ENCODE results near the gene PRSS50. TPM values are rescaled to one million over a fixed set of nuclear protein-coding genes. Genes with fewer than 3 reads are reported as not detected.

PRSS50 gene
- total RNA-seq, 1 experiment from 2014 or later, result not detected

DNA sequence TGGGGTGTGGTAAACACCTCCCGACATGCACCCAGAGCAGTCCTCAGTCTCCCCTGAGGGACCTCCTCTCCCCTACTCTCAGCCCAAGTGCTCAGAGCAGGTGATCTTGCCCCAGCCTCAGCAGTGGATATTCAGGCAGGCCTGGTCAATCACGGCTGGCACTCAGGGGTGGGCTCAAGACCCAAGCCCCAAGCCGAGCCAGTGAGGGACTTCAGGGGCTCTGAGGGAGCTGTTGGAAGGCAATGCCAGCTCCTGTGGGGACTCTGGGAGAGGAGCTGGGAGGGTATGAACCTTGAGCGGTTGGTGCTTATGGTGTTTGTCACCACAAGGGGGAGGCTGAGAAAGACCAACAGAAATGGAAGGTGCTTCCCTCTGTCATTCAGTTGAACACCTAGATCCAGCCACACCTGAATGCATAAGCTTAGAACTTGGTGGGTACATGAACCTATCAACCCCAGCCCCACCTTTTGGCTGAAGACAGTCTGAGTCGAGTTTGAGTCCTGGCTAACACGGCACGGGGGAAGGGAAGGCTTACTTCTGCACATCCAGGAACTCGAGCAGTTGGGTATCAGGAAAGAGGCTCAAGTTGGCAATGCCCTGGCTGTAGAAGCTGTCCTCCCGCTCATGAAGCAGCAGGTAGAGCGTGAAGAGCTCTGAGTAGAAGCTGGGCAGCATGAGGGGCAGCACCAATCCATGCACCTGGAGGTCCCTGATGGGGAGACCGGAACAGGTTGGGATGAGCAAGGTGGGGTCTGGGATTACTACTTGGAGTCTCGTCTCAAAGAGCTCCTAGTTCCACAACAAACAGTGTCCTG lies 43.4 kb downstream of the PRSS50 start:
- ATAC-seq (peak; percentile 76), DNase-seq (ENCODE audit: low read depth, low spot score) (no peak)
- H3K4me3 ChIP-seq (replicated peaks in 1 of 2; ENCODE audit: low read depth in 1 of 2, low read length in 2 of 2), result no peak overlapping the region
- BruUV-seq (replicated peaks), result no TSS peak
- ChIA-PET CTCF (no interaction called here), RAD21 (ENCODE audit: low non-redundant PET in 1 of 2, low total read pairs in 2 of 2, uncharacterized antibody in 2 of 2, unreplicated experiment in 2 of 2) (interaction anchor here in 1 of 2 experiments (0.6 kb wide), 1 partner anchor 33 kb away, joined by 5 read pairs; no protein-coding TSS in a partner anchor), POLR2A (no interaction called here)
- intact Hi-C loops (cut with micrococcal nuclease), result no loop called here
- TF ChIP-seq, protein P1, sequence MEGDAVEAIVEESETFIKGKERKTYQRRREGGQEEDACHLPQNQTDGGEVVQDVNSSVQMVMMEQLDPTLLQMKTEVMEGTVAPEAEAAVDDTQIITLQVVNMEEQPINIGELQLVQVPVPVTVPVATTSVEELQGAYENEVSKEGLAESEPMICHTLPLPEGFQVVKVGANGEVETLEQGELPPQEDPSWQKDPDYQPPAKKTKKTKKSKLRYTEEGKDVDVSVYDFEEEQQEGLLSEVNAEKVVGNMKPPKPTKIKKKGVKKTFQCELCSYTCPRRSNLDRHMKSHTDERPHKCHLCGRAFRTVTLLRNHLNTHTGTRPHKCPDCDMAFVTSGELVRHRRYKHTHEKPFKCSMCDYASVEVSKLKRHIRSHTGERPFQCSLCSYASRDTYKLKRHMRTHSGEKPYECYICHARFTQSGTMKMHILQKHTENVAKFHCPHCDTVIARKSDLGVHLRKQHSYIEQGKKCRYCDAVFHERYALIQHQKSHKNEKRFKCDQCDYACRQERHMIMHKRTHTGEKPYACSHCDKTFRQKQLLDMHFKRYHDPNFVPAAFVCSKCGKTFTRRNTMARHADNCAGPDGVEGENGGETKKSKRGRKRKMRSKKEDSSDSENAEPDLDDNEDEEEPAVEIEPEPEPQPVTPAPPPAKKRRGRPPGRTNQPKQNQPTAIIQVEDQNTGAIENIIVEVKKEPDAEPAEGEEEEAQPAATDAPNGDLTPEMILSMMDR (IDR thresholded peaks at IDR 0.05 in 2 of 3, conservative IDR thresholded peaks at IDR 0.05 in 1 of 3; ENCODE audit: borderline replicate concordance in 1 of 3, insufficient read depth in 1 of 3, low read depth in 2 of 3, low read length in 2 of 3), result peak; percentile 24 to 51 (median 50); a peak in 4 of 6 replicates
- TF ChIP-seq RAD21 (IDR thresholded peaks at IDR 0.05; ENCODE audit: low read depth), result peak; percentile 36; the same call in 1 of the 2 replicates
- TF ChIP-seq ELF1 (IDR thresholded peaks at IDR 0.05; ENCODE audit: borderline replicate concordance, low read depth), result no peak
- no peaks in the 10 kb centered on the region for H3K9me2 ChIP-seq (ENCODE audit: insufficient read depth)
- no peaks in the 10 kb centered on the region for H3K27me3 ChIP-seq (ENCODE audit: insufficient read depth, low read length)
- H3K27ac ChIP-seq (ENCODE audit: low read depth, low read length), result no peak overlapping the region
- no peak overlapping the region for H3K4me2 ChIP-seq (ENCODE audit: low read length)
- H3K79me2 ChIP-seq (ENCODE audit: insufficient read depth, low read length), result no peaks in the 10 kb centered on the region
- no peaks in the 10 kb centered on the region for H3K4me1 ChIP-seq (ENCODE audit: control insufficient read depth in 1 of 2, insufficient read depth in 2 of 2, low read length in 2 of 2)
- H3K9ac ChIP-seq (ENCODE audit: low read length), result no peak overlapping the region
- no peak overlapping the region for H2AFZ ChIP-seq (ENCODE audit: low read depth, low read length, poor library complexity, severe bottlenecking)
- H3K36me3 ChIP-seq (ENCODE audit: control insufficient read depth in 1 of 2, insufficient read depth in 2 of 2, low read length in 2 of 2), result no peaks in the 10 kb centered on the region
- H4K20me1 ChIP-seq (ENCODE audit: insufficient read depth), result no peaks in the 10 kb centered on the region
- no peaks in the 10 kb centered on the region for H3K9me3 ChIP-seq (ENCODE audit: control insufficient read depth in 1 of 2, insufficient read depth in 1 of 2, low read depth in 1 of 2, low read length in 2 of 2)

DNA sequence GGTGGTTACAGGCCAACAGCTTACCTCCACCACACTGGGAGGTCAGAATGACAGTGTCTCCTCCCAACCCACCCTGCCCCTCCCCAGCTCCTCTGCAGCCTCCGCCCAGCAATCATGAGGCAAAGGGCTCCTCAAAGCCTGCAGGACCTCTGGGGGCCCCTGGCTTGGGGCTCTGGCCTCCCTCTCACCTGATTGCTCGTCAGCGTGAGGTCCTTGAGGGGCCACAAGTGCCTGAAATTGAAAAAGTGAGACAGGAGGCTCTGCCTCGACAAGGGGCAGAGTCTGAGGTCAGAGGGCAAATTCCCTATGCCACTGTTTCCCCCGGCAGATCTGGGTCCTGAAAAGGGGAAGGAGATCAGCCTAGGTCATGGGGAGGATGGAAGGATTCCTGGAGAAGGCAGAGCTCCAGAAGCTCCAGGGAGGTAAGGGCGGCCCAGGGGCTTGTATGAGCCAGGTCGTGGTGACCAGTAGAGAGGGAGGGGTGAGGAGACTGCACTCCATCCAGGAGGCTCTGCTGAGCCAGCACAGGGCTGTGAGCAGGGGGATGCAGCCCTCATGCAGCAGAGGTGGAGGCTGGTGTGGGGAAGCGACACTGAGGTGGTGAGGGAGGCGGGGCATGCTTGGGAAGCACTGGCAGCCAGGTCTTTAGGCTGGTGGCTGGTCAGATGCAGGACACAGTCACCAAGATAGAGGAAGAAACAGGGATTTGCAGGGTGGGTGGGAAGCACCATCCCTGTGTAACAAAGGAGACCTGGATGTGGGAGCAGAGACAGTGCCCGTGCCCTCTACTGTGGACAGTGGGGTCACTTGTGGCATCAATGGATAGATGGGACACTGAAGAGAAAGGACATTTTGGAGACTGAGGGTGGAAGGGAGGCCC lies 44.3 kb downstream of the PRSS50 start:
- CTCF ChIA-PET, result no interaction called here
- TF ChIP-seq TCF7L2 (IDR thresholded peaks at IDR 0.05; ENCODE audit: borderline replicate concordance, extremely low read depth, insufficient read depth, insufficient read length), result no peak
- intact Hi-C loops (cut with micrococcal nuclease), result no loop called here
- DNase-seq (ENCODE audit: low read depth, low spot score) (no peak), ATAC-seq (no peak)
- Histone ChIP-seq H3K4me2 (ENCODE audit: low read length) (no peak overlapping the region), H3K9me2 (ENCODE audit: insufficient read depth) (no peaks in the 10 kb centered on the region), H3K4me3 (replicated peaks in 1 of 2; ENCODE audit: low read depth in 1 of 2, low read length in 2 of 2) (no peak overlapping the region), H3K27me3 (ENCODE audit: insufficient read depth, low read length) (no peaks in the 10 kb centered on the region), H3K9ac (ENCODE audit: low read length) (no peak overlapping the region), H3K27ac (ENCODE audit: low read depth, low read length) (no peak overlapping the region), H3K9me3 (ENCODE audit: control insufficient read depth in 1 of 2, insufficient read depth in 1 of 2, low read depth in 1 of 2, low read length in 2 of 2) (no peaks in the 10 kb centered on the region), H3K79me2 (ENCODE audit: insufficient read depth, low read length) (no peaks in the 10 kb centered on the region), H4K20me1 (ENCODE audit: insufficient read depth) (no peaks in the 10 kb centered on the region), H3K36me3 (ENCODE audit: control insufficient read depth in 1 of 2, insufficient read depth in 2 of 2, low read length in 2 of 2) (no peaks in the 10 kb centered on the region), H2AFZ (ENCODE audit: low read depth, low read length, poor library complexity, severe bottlenecking) (no peak overlapping the region), H3K4me1 (ENCODE audit: control insufficient read depth in 1 of 2, insufficient read depth in 2 of 2, low read length in 2 of 2) (no peaks in the 10 kb centered on the region)
- RAD21 ChIA-PET (ENCODE audit: low non-redundant PET in 1 of 2, low total read pairs in 2 of 2, uncharacterized antibody in 2 of 2, unreplicated experiment in 2 of 2), result no interaction called here
- no TSS peak for BruUV-seq (replicated peaks)
- POLR2A ChIA-PET, result no interaction called here
